Left cardiac atrium (tissue), 4 donors: Measurements from ENCODE around the gene JUP. TPM values are rescaled to one million over a fixed set of nuclear protein-coding genes. Genes with fewer than 3 reads are reported as not detected.
A peak's percentile ranks its signal among the peaks of the same experiment; 100 is the strongest.

ENCODE experiments used
- ATAC-seq, 2 donors: fragments of 200-7000 bp; cut with Tn5 transposase; one replicate each; pipeline ENCODE4 v1.9.1; 2020; ENCODE audit warnings: mild to moderate bottlenecking in 2 of 2, moderate library complexity in 2 of 2
- DNase-seq: peaks from one replicate; pipeline ENCODE4 v3.0.0-alpha.2; 2020
- intact Hi-C, 2 donors: fragments of 100-400 bp; cut with DNase I; formaldehyde crosslinking; loops; one replicate each; pipeline versions ENCODE4 v1.14.1 to v1.15.1; 2022 to 2023
- total RNA-seq, 2 donors: library from RNA; stranded (reverse); fragmentation: NEBNext Ultra II Directional; extraction: Animal tissue kit (Norgen Biotek cat#: 25700); gene quantifications; one replicate each; pipeline ENCODE4 v1.2.1, GENCODE V29; 2021
- donor health status: DM: no; HTN: yes; CAD: no.
- donor health status: DM: no; HTN: yes; CAD: no; lungs with severe emphysema.
- donor health status: DM: yes; HTN: yes; CAD: no.
- donor health status: Dilated cardiomyopathy.

The JUP gene
- total RNA-seq, 2 donors from 2014 or later, result 117 to 139 TPM

DNA sequence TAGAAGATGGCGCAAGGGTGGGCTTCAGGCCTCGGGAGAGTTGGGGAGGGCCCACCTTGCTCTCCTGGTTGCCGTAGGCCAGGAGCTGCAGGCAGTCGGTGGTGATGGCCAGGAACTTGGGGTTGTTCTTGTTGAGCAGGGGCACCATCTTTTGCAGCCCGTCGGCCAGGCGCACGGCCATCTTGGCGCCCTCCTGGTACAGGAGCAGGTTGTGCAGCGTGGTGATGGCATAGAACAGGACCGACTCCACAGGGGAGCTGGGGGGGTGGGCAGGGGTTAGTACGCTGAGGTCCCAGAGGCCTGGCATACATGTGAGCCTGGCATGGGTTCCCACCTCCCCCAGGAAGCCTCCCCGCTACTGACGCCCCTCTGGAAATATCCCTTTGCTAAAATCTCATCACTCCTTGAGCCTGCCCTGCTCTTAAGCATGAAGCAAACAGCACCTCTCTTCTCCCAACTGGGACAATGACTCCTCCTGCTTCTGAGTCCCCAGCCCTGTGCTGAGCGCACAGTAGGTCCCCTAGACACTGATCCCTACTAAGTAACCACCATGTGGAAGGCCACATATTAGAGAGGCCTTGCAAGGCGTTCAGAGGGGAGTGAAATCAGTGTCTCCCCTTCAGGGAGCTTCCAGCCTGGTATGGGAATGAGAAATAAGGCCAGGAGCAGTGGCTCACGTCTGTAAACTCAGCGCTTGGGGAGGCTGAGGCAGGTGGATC is 19.0 kb downstream of the JUP start:
- no peak for DNase-seq
- ATAC-seq, result no peak
- intact Hi-C loops, result no loop called here

DNA sequence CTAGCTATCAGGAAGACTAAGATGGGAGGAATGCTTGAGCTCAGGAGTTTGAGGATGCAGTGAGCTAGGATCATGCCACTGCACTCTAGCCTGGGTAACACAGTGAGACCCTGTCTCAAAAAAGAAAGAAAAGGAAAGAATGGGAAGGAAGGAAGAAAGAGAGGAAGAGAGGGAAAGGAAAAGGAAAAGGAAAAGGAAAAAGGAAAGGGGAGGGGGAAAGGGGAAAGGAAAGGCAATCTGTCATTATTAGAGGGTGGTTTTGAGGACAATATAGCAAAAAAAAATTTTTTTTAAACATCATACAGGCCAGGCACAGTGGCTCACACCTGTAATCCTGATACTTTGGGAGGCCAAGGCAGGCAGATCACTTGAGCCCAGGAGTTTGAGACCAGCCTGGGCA is 20.4 kb downstream of the JUP start:
- ATAC-seq (no peak), DNase-seq (no peak)
- intact Hi-C loops, result no loop called here

DNA sequence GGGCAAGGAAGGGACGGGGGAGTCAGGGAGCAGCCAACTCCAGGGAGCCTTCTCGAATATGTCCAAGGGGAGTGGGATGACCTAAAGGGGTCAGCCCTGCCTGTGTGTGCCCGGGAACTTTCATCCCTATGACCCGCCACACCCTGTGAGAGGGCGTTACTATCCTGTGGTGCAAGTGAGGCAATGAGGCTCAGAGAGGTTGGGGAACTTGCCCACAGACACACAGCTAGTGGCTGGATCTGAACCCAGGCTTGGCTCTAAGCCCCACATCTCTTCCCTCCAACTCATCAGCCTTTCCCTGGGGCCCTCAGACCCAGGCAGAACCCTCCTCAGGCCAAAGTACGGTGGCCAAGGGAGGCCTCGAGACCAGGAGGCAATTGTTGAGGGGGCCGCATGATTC is 23.2 kb downstream of the JUP start:
- DNase-seq, result no peak
- ATAC-seq, result no peak
- intact Hi-C loops, result no loop called here

DNA sequence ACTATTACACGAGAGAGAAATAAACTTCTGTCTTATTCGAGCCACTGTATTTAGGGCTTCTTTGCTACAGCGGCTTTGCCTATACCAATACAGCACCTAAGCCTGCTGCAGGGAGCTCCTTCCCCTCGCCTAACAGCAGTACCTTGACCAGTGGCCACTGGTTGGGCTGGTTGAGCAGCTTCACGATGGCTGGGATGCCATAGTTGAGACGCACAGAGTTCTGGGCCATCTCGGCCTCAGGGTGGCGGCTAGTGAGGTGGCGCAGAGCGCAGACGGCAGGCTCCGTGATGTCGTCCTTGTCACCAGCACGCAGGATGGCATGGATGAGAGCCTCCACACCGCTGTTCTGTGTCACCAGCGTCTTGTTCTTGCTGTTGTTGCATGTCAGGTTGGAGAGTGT is 23.7 kb downstream of the JUP start:
- intact Hi-C loops, result no loop called here
- DNase-seq, result no peak
- no peak for ATAC-seq

DNA sequence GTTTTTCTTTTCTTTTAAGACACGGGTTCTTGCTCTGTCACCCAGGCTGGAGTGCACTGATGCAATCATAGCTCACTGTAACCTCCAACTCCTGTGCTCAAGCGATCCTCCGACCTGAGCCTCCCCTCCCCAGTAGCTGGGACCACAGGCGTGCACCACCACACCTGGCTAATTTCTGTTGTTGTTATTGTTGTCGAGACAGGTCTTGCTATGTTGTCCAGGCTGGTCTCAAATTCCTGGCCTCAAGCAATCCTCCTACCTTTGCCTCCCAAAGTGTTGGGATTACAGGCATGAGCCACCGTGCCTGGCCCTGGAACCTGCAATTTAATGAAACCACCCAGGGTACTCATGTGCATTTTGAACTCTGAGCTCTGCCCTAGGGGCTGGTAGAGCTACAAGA is 24.1 kb downstream of the JUP start:
- DNase-seq (no peak), ATAC-seq (no peak)
- intact Hi-C loops, result no loop called here

DNA sequence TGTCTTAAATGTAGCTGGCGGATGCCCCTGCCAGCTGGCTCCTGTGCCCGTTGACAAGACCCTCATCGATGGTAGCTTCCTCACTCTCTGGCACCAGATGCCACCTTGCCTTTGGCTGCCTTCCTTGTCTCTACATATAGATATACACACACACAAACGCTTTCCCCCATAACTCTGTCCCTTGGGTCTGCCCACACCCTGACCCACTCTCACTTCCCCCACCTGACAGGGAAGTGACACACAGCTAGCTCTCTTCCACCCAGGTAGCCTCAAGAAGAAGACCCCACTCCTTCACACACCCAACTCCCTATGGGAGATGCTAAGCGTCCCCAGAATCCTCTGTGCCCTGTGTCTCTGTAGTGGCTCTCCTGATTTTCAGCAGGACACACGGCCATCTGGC is 25.6 kb downstream of the JUP start:
- intact Hi-C loops, result no loop called here
- no peak for DNase-seq
- no peak for ATAC-seq

DNA sequence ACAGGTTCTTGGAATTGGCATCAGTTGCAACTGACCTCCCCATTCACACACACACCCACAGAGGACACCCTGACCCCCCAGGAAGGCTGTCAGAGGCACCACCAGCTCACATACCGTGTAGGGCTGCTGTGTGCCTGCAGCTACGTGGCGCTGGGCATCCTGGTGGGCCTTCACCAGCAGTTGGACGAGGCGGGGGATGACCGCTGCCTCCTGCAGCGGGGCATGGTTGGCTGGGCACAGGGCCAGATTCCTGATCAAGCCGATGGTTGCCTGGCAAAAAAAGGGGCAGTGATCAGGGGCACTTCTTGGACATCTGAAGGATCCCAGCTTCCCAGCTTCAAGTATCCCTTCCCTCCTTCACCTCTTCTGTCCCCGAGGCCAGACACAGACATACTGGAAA is 27.9 kb downstream of the JUP start:
- intact Hi-C loops, result no loop called here
- ATAC-seq, result no peak
- DNase-seq, result no peak

DNA sequence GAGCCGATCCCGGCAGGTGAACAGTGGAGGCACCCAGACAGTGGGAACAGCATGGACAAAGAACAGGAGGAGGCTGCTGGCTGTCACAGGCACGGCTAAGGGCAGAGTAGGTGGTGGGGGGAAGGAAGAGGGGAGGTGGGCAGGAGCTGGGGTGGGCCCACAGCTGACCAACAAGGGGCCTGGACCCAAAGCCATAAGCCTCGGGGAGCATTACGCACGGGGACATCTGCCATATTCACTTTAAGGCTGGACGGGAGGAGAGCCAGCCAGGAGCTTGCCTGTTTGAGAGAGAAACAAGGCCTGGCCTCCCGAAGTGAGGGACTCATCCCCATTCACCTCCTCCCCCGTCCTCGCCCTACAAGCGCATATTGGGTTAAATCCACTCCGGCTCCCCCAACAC is 32.4 kb downstream of the JUP start:
- DNase-seq (no peak), ATAC-seq (no peak)
- intact Hi-C loops, result no loop called here

DNA sequence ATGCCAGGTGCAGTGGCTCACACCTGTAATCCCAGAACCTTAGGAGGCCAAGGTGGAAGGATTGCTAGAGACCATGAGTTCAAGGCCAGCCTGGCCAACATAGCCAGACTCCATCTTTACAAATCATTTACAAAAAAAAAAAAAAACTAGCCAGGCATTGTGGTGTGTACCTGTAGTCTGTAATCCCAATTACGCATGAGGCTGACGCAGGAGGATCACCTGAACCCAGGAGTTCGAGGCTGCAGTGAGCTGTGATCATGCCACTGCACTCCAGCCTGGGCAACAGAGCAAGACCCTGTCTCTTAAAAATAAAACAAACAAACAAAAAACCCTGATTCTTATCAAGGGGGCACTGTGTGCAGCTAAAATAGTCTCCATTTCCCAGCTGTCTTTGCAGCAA is 35.2 kb downstream of the JUP start:
- no peak for ATAC-seq
- intact Hi-C loops, result no loop called here

DNA sequence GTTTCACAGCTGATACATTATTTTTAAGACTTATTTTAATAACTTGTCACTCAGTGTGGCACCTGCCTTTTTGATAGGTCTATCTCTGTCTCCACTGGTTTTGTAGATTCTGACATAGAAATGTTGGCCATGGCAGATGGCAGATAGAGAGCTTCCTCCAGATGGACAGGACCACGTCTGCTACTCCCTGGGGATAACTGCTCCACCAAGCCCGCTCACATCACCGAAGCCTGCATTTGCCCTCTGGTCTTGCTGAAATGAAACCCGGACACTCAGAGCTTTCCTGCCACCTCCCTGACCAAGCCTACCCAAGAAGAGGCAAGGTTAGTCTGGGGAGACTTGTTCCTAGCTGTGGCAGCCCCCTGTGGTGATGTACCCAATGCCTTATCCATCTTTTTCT is 35.6 kb downstream of the JUP start:
- intact Hi-C loops, result no loop called here
- DNase-seq (no peak), ATAC-seq (no peak)

More for the DNA sequence above, 35.2 kb downstream of the JUP start:
- DNase-seq, result no peak

DNA sequence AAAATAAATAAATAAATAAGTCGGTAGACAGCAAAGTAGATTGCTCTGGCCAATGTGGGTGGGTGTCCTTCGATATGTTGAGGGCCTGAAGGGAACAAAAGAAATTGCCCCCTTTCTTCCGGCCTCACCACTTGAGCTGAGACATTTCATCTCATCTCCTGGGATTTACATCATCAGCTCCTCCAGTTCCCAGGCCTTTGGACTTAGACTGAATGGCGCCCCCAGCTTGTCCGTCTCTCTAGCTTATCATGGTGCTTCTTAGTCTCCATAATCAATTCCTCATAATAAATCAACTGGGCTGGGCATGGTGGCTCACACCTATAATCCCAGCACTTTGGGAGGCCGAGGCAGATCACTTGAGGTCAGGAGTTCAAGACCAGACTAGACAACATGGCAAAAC is 38.2 kb downstream of the JUP start:
- ATAC-seq (no peak), DNase-seq (no peak)
- intact Hi-C loops, result no loop called here

DNA sequence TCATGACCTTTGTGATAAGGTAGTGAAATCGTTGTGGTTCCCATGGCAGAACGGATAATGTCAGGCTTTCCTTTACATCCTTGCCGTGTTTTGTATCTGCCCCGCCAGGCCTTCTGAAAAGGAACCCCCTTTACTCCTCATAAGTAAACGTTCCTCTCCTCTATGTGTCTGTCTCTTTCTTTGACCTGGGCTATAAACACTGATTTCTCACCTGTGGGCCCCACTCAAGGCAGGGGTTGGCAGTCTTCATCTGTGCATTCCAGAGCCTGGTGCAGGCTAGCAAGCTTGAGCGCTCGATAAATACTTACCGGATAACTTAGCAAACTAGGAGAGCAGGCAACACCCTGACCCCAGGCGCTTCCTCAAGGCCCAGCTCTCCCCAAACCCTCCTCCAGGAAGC is 44.8 kb downstream of the JUP start:
- intact Hi-C loops, result no loop called here
- ATAC-seq (no peak), DNase-seq (no peak)

DNA sequence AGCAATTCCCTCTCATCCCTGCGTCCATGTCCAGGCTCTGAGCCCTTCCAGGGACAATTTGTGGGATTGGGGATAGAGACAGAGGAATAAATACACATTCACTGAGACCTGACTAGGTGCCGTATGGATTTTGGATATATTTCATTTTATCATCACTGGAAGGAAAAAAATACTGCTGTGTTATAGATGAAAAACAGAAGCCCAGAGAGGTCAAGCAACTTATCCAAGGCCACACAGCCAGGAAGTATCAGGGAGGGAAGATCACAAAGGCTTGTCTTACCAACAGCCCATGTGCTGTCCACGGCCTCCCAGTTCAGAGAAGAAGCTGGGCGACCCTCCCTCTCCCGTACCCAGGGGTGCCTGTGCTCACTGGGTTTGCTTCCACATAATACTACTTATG is 46.0 kb downstream of the JUP start:
- DNase-seq, result no peak
- no peak for ATAC-seq
- intact Hi-C loops, result no loop called here

DNA sequence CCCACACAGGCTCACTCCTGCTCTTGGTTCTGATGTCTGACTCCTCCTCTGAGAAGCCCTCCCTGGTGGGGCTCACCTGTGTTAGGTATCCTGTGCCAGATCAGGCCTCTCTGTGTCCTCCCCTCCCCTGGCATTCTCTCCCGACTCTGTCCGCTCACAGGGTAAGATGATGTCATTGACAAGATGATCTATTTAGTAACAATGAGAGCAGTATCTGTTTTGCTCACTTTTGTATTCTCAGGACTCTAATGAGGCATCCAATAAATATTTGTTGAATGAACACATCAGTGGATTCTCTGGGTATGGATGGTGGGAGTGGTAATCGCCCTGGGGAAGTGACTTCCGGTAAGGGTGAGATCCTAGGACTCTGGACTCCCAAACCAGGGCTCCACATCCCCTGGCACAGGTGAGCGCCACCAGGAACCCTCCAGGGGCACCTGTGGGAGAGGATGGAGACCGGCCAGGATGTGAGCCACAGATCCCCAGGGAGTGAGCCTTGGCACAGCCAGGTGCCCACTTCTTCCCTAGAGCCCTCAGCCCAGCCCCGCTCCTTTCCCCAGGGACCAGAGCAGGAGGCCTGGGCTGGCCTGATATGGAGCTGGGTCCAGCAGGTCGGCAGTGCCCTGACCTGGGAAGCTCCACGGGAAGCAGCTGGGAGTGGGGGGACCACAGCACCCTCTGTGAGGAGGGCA is 46.7 kb downstream of the JUP start:
- ATAC-seq (no peak), DNase-seq (no peak)
- intact Hi-C loops, result loop anchor here (5.0 kb wide), 2 partner anchors 62 to 132 kb away; no protein-coding TSS in a partner anchor

DNA sequence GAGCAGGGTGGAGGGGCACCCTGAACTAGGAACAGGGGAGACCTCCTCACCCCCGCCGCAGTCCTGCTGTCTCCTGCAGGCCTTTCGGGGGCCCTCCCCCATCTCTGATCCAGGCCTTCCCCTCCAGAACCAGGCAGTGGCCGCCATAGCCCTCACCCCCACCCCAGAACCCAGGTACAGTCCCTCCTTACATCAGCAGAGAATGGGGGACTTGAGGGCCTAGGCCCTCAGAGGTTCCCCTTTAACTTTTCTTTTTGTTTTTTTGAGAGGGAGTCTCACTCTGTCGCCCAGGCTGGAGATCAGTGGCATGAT is 47.8 kb downstream of the JUP start:
- DNase-seq (no peak), ATAC-seq (no peak)
- intact Hi-C loops, result loop anchor here (1.0 to 5.0 kb wide), 3 partner anchors 63 to 134 kb away; no protein-coding TSS in a partner anchor

DNA sequence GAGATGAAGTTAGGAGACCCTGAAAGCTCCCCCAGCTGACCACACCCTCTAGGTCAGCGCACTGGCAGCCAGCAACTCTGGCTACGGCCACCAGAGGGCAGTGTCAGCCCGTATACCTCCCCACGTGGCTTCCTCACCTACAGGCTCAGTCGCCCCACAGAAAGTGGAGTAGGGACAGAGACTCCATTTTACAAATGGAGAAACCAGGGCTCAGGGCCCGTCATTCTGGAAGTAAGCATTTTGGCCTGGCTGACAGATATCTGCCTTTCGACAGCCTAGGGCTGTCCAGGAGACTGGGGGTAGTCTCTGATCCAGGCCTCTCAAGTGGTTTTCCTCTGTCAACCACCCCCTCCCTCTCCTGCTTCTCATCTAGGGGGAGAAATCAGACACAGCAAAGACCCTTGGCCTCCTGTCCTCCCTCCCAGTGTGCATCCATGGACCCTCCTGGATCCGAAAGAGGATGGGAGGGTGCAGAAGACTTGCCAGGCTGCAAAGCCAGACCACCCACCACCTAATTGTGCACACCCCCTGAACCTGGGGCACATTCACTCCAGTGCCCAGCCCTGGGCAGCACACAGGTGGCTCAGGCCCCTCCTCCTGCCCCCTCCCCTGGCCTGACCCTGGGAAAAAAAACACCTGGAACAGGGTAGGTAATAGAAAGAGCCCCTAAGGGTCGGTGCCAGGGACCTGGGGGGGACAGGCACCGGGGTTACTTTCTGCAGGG is 48.3 kb downstream of the JUP start:
- peak; percentile 80 for DNase-seq
- ATAC-seq, result peak; percentile 85 to 89
- intact Hi-C loops, result loop anchor here (1.0 to 5.0 kb wide), 3 partner anchors 63 to 134 kb away; no protein-coding TSS in a partner anchor

DNA sequence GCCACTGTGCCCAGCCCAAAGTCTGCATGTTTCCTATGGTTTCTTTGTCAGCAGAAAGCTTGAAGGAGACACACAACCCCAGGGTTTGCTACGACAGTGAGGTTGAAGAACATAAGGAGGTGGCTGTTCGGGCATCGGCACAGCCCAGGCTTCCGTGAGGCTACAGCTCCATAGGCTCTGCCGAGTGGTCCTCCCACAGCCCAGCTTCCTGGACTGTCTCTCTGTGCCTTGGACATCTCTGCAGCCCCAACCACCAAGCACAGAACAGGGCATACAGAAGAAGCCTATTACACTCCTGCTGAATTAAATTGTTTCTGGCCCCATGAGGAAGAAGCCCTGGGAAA is 48.9 kb downstream of the JUP start:
- intact Hi-C loops, result loop anchor here (1.0 to 5.0 kb wide), 3 partner anchors 64 to 135 kb away; no protein-coding TSS in a partner anchor
- peak in 1 of 2 donors; percentile 1 for ATAC-seq
- no peak for DNase-seq

DNA sequence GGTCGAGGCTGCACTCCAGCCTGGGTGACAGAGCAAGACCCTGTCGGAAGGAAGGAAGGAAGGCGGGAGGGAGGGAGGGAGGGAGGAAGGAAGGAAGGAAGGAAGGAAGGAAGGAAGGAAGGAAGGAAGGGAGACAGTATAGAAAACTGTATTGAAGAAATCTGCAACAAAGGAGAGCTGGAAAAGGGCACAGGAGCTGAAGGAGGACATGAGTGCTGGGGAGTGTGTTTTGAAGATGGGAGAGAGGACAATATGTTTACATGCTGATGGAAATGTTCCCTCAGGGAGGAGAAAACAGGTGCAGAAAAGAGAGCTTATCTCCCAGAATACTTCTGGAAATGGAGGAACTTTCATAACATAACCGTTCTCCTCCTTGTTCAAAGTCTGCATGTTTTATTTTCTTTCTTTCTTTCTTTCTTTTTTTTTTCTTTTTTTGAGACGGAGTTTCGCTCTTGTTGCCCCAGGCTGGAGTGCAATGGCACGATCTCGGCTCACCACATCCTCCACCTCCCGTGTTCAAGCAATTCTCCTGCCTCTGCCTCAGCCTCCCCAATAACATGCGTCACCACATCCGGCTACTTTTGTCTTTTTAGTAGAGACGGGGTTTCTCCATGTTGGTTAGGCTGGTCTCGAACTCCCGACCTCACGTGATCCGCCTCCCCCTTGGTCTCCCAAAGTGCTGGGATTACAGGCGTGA is 49.4 kb downstream of the JUP start:
- intact Hi-C loops, result loop anchor here (5.0 kb wide), 2 partner anchors 65 to 135 kb away; no protein-coding TSS in a partner anchor
- ATAC-seq (no peak), DNase-seq (no peak)

DNA sequence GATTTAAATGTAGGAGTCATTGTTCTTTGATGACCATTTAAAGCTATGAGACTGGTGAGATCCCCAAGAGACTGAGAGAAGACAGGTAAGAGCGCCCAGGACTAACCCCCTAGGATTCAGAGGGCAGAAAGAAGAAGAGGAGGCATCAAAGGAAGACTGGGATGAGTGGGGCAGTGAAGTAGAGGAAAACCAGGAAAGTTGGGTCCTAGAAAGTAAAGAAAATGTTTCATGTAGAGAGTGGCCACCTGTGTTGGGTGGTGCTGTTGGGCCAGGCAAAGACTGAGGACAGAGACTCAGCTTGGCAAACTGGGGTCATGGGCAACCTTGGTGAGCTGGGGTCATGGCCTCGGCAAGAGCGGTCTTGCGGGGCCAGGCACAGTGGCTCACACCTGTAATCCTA is 50.8 kb downstream of the JUP start:
- DNase-seq (no peak), ATAC-seq (no peak)
- intact Hi-C loops, result loop anchor here (5.0 kb wide), 2 partner anchors 67 to 137 kb away; no protein-coding TSS in a partner anchor

DNA sequence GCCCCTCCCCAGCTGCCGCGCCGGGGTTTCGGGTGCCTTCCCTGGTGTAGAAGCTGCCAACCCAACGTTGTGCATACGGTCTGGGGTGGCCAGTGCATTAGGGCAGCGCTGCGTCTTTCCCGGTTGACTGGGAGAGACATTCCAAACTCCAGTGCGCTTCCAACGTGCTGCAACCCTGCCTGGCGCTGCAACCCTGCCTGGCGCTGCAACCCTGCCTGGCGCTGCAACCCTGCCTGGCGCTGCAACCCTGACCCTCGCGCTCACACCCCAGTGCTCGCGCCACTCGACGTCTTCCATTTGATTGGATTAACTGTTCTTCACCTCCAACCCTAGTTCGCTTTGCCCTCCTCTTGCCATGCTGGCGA is 51.6 kb downstream of the JUP start:
- intact Hi-C loops, result loop anchor here (5.0 kb wide), 2 partner anchors 67 to 137 kb away; no protein-coding TSS in a partner anchor
- no peak for DNase-seq
- ATAC-seq, result peak; percentile 1 to 10
